ENCODE data around the gene PDE1C. TPM values are rescaled to one million over a fixed set of nuclear protein-coding genes. Genes with fewer than 3 reads are reported as not detected.

Gene PDE1C
- total and polyA plus RNA-seq, 7 experiments from 2014 or later: 0.21 TPM; not detected in 6

DNA sequence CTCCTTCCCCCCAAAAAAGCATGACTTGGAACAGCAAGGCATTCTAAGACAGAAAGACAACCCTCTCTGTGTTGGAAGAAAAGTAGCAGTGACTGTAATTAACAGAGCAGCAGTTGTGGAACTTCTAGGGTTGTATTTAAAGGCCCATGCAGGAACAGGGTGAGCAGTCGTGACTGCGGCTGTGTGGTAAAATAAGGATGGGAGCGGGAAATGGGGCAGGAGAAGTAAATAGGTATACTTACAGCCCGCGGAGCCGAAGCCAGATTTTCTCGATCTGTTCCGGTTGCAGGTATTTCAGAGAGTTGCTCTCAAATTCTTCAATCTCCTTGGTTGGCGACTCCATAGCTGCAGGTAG, 179 bp downstream of the PDE1C start:
- intact Hi-C loops (cut with micrococcal nuclease): no loop called here
- DNase-seq (no peak), ATAC-seq (no peak)
- H3K9me3 ChIP-seq (ENCODE audit: control insufficient read depth in 2 of 3, low read length in 3 of 3): no peaks in the 10 kb centered on the region
- Mint-ChIP-seq H3K36me3 (peaks cover 0 to 7% (median 0%) of the 10 kb centered on the region in 5 donors), H3K27me3 (peaks cover 26 to 49% (median 39%) of the 10 kb centered on the region in 5 donors), H3K9me3 (peaks cover 0 to 8% (median 2%) of the 10 kb centered on the region in 11 donors), H3K27ac (no peak overlapping the region), H3K4me1 (peaks cover 0 to 4% (median 0%) of the 10 kb centered on the region in 7 donors), H3K4me3 (peak overlapping the region in 1 of 10 donors; percentile 43)
- H3K4me1 ChIP-seq (ENCODE audit: control insufficient read depth in 2 of 2, insufficient read depth in 2 of 2, low read length in 2 of 2): no peaks in the 10 kb centered on the region
- ChIA-PET POLR2A (no interaction called here), CTCF (no interaction called here)
- no peak overlapping the region for H3K27ac ChIP-seq (ENCODE audit: low read depth, low read length)
- no peaks in the 10 kb centered on the region for H3K36me3 ChIP-seq (ENCODE audit: control insufficient read depth in 2 of 3, insufficient read depth in 3 of 3, low read length in 3 of 3)
- no peaks in the 10 kb centered on the region for H3K27me3 ChIP-seq (ENCODE audit: control insufficient read depth in 2 of 2, insufficient read depth in 2 of 2, low read length in 2 of 2)
- H3K4me3 ChIP-seq (ENCODE audit: low read length): no peak overlapping the region

DNA sequence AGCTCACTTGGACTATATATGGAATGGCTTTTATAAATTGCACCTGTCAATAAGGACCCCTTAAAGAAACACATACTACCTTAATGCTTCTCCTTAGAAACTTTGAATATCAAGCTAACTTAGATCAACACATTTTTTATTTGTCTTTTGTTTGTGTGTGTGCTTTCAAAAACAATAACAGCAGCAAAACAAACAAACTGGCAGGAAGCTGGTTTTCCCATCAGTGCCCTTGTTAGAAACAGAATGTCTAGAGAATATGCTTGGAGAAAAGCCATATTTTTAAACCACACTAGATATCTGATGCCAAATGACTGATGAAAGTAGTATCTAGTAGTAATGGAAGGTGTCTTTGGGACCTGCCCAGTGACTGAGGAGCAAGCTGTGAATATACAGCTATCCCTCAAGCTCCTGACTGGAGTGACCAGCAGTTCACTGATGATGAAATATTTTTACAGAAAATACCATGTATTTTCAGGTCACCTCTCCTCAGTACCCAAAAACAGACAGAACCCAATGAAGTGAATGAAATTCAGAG, 1.0 kb downstream of the PDE1C start:
- no peaks in the 10 kb centered on the region for H3K4me1 ChIP-seq (ENCODE audit: control insufficient read depth in 2 of 2, insufficient read depth in 2 of 2, low read length in 2 of 2)
- Mint-ChIP-seq H3K4me1 (peaks cover 0 to 4% (median 0%) of the 10 kb centered on the region in 7 donors), H3K27me3 (peaks cover 25 to 49% (median 34%) of the 10 kb centered on the region in 5 donors), H3K36me3 (peaks cover 0 to 7% (median 0%) of the 10 kb centered on the region in 5 donors), H3K4me3 (no peak overlapping the region), H3K27ac (peak overlapping the region in 1 of 9 donors; percentile 45), H3K9me3 (peaks cover 0 to 8% (median 0%) of the 10 kb centered on the region in 11 donors)
- no peaks in the 10 kb centered on the region for H3K9me3 ChIP-seq (ENCODE audit: control insufficient read depth in 2 of 3, low read length in 3 of 3)
- no peaks in the 10 kb centered on the region for H3K27me3 ChIP-seq (ENCODE audit: control insufficient read depth in 2 of 2, insufficient read depth in 2 of 2, low read length in 2 of 2)
- intact Hi-C loops (cut with micrococcal nuclease): no loop called here
- no peak overlapping the region for H3K27ac ChIP-seq (ENCODE audit: low read depth, low read length)
- ATAC-seq: no peak
- ChIA-PET POLR2A (no interaction called here), CTCF (no interaction called here)
- H3K36me3 ChIP-seq (ENCODE audit: control insufficient read depth in 2 of 3, insufficient read depth in 3 of 3, low read length in 3 of 3): no peaks in the 10 kb centered on the region
- H3K4me3 ChIP-seq (ENCODE audit: low read length): no peak overlapping the region
- no peak for DNase-seq

DNA sequence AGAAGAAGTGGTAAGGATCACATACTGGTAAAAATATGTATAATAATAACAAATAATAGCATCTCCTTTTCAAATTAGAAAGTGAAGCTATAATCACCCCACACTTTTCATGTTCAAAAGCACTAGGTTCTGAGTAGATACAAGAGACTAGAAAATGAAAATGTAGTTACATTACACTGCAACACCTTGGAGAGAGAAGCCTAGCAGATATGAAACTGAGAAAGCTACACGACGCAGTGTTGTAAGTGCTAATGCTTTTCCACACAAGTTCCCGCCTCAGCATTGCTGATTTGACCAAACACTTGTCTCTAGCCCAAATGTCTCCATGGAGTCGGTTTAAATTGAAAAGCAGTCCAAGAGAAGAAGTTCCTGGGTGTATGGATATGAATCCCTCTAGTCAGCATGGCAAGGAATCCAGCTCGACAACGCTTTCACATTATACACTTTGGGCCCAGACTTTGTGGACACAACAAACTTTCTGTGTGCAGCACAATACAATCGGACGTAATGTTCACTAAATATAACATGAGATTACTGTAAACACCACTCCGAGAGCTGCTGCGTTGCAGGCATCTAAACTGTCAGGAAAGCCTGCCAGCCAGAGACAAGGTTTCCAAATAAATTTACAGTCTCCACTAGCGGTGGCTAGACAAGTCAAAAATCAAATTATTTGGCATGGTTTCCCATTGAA, 1.7 kb downstream of the PDE1C start:
- H3K4me3 Mint-ChIP-seq: no peak overlapping the region
- Histone ChIP-seq H3K9me3 (ENCODE audit: control insufficient read depth in 2 of 3, low read length in 3 of 3) (no peaks in the 10 kb centered on the region), H3K27ac (ENCODE audit: low read depth, low read length) (no peak overlapping the region), H3K4me1 (ENCODE audit: control insufficient read depth in 2 of 2, insufficient read depth in 2 of 2, low read length in 2 of 2) (no peaks in the 10 kb centered on the region), H3K36me3 (ENCODE audit: control insufficient read depth in 2 of 3, insufficient read depth in 3 of 3, low read length in 3 of 3) (no peaks in the 10 kb centered on the region), H3K4me3 (ENCODE audit: low read length) (no peak overlapping the region), H3K27me3 (ENCODE audit: control insufficient read depth in 2 of 2, insufficient read depth in 2 of 2, low read length in 2 of 2) (no peaks in the 10 kb centered on the region)
- no peak for DNase-seq
- no peak overlapping the region for H3K27ac Mint-ChIP-seq
- intact Hi-C loops (cut with micrococcal nuclease): no loop called here
- CTCF ChIA-PET: no interaction called here
- H3K27me3 Mint-ChIP-seq: peaks cover 20 to 45% (median 35%) of the 10 kb centered on the region in 5 donors
- no peak for ATAC-seq
- peaks cover 0 to 8% (median 0%) of the 10 kb centered on the region in 11 donors for H3K9me3 Mint-ChIP-seq
- H3K36me3 Mint-ChIP-seq: peaks cover 0 to 7% (median 0%) of the 10 kb centered on the region in 5 donors
- POLR2A ChIA-PET: no interaction called here
- H3K4me1 Mint-ChIP-seq: peaks cover 0 to 4% (median 0%) of the 10 kb centered on the region in 7 donors

DNA sequence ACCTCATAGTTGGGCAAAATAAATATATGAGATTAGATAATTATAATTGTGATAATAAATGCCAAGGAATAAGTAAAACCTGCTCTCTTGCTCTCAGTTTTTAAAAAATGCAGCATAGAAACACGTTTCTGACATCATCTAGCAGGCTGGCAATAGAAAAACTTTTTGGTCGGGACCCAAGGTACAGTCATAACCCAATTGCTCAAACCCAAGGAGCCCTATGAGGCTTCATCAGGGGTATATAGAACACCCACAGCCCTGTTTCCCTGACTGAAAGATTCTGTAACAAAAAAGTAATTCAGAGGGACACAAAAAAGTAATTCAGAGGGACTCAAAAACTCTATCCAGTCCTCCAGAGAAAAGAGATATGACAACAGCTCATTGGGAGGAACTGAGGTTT, 3.8 kb downstream of the PDE1C start:
- intact Hi-C loops (cut with micrococcal nuclease): no loop called here
- H3K4me1 ChIP-seq (ENCODE audit: control insufficient read depth in 2 of 2, insufficient read depth in 2 of 2, low read length in 2 of 2): no peaks in the 10 kb centered on the region
- CTCF ChIA-PET: no interaction called here
- H3K36me3 ChIP-seq (ENCODE audit: control insufficient read depth in 2 of 3, insufficient read depth in 3 of 3, low read length in 3 of 3): no peaks in the 10 kb centered on the region
- Mint-ChIP-seq H3K4me3 (no peak overlapping the region), H3K27me3 (peaks cover 14 to 28% (median 23%) of the 10 kb centered on the region in 5 donors), H3K27ac (no peak overlapping the region), H3K36me3 (peaks cover 0 to 7% (median 0%) of the 10 kb centered on the region in 5 donors), H3K9me3 (peaks cover 0 to 8% (median 2%) of the 10 kb centered on the region in 11 donors), H3K4me1 (peaks cover 0 to 4% (median 0%) of the 10 kb centered on the region in 7 donors)
- POLR2A ChIA-PET: no interaction called here
- no peak overlapping the region for H3K27ac ChIP-seq (ENCODE audit: low read depth, low read length)
- H3K4me3 ChIP-seq (ENCODE audit: low read length): no peak overlapping the region
- no peaks in the 10 kb centered on the region for H3K27me3 ChIP-seq (ENCODE audit: control insufficient read depth in 2 of 2, insufficient read depth in 2 of 2, low read length in 2 of 2)
- no peaks in the 10 kb centered on the region for H3K9me3 ChIP-seq (ENCODE audit: control insufficient read depth in 2 of 3, low read length in 3 of 3)
- DNase-seq: no peak
- no peak for ATAC-seq

DNA sequence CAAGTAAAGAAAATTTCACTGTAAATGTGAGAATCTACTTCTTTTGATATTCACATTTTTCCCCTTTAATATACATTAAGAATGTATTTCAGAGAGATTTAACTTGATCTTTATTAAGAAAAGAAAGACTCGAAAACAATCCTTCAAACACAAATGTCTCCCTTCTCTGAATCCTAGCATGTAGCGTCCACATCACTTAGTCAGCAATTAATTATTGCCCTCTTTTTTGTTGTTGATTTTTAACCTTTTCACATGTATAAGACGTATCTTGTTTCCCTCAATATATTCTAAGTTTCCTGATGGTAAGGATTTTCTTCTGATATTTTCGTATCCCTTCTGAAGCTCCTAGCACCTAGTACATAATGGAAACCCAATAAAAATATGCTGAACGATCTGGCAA, 6.6 kb downstream of the PDE1C start:
- POLR2A ChIA-PET: no interaction called here
- H3K4me1 Mint-ChIP-seq: peaks cover 0 to 2% (median 0%) of the 10 kb centered on the region in 7 donors
- peaks cover 0 to 9% (median 0%) of the 10 kb centered on the region in 5 donors for H3K36me3 Mint-ChIP-seq
- intact Hi-C loops (cut with micrococcal nuclease): no loop called here
- CTCF ChIA-PET: no interaction called here
- H3K27ac ChIP-seq (ENCODE audit: low read depth, low read length): no peak overlapping the region
- peaks cover 0 to 9% (median 0%) of the 10 kb centered on the region in 11 donors for H3K9me3 Mint-ChIP-seq
- no peak overlapping the region for H3K4me3 Mint-ChIP-seq
- no peak for DNase-seq
- H3K27me3 Mint-ChIP-seq: peaks cover 0 to 11% (median 3%) of the 10 kb centered on the region in 5 donors
- no peaks in the 10 kb centered on the region for H3K36me3 ChIP-seq (ENCODE audit: control insufficient read depth in 2 of 3, insufficient read depth in 3 of 3, low read length in 3 of 3)
- H3K4me3 ChIP-seq (ENCODE audit: low read length): no peak overlapping the region
- no peaks in the 10 kb centered on the region for H3K4me1 ChIP-seq (ENCODE audit: control insufficient read depth in 2 of 2, insufficient read depth in 2 of 2, low read length in 2 of 2)
- H3K27ac Mint-ChIP-seq: no peak overlapping the region
- H3K27me3 ChIP-seq (ENCODE audit: control insufficient read depth in 2 of 2, insufficient read depth in 2 of 2, low read length in 2 of 2): no peaks in the 10 kb centered on the region
- ATAC-seq: no peak
- H3K9me3 ChIP-seq (ENCODE audit: control insufficient read depth in 2 of 3, low read length in 3 of 3): no peaks in the 10 kb centered on the region

DNA sequence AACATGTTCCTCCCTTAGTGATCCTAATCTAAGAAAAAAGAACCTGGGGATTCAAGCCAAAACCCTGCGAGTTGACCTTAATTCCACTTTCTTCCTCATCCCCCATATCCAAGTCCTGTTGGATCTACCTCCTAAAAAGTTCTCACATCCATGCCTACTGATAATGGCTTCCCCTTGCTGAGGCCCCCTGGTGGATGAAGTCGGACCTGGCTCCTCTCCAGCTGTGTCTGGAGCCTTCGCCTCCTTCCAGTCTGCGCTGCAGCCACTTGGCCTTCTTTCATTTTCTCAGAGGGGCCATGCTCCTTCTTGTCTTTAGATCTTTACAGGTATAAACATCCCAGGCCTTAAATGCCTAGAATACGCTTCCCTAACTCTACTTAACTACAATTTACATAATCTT, 8.1 kb downstream of the PDE1C start:
- ATAC-seq (no peak), DNase-seq (no peak)
- no peak overlapping the region for H3K4me3 ChIP-seq (ENCODE audit: low read length)
- Mint-ChIP-seq H3K9me3 (peaks cover 0 to 10% (median 0%) of the 10 kb centered on the region in 11 donors), H3K36me3 (peaks cover 0 to 9% (median 0%) of the 10 kb centered on the region in 5 donors), H3K27ac (no peak overlapping the region), H3K27me3 (peaks cover 0 to 11% (median 0%) of the 10 kb centered on the region in 5 donors), H3K4me3 (no peak overlapping the region), H3K4me1 (peaks cover 0 to 2% (median 0%) of the 10 kb centered on the region in 7 donors)
- H3K27ac ChIP-seq (ENCODE audit: low read depth, low read length): no peak overlapping the region
- intact Hi-C loops (cut with micrococcal nuclease): no loop called here
- H3K27me3 ChIP-seq (ENCODE audit: control insufficient read depth in 2 of 2, insufficient read depth in 2 of 2, low read length in 2 of 2): no peaks in the 10 kb centered on the region
- POLR2A ChIA-PET: no interaction called here
- CTCF ChIA-PET: interaction anchor here (1.0 kb wide), 1 partner anchor 12 kb away, joined by 3 read pairs; no protein-coding TSS in a partner anchor
- H3K9me3 ChIP-seq (ENCODE audit: control insufficient read depth in 2 of 3, low read length in 3 of 3): no peaks in the 10 kb centered on the region
- H3K36me3 ChIP-seq (ENCODE audit: control insufficient read depth in 2 of 3, insufficient read depth in 3 of 3, low read length in 3 of 3): no peaks in the 10 kb centered on the region
- H3K4me1 ChIP-seq (ENCODE audit: control insufficient read depth in 2 of 2, insufficient read depth in 2 of 2, low read length in 2 of 2): no peaks in the 10 kb centered on the region

DNA sequence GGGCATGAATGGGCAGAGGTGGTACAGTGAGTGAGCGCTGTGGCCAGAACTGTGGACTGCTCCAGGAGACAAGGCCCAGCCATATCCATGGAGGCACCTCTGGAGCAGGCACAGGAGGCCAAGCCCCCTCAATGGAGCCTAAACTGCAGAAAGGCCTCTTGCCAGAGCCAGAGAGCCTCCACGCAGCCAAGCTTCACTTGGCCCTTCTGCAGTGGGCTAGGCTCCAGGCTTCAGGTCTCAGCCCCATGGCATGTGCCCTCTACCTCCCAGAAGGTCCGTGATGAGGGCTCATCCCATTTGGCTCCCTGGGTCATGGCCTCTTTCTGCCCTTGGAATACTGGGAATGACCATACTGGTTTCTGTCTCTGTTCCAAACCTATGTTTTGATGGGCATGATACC, 8.9 kb downstream of the PDE1C start:
- Mint-ChIP-seq H3K36me3 (peaks cover 0 to 9% (median 0%) of the 10 kb centered on the region in 5 donors), H3K4me1 (peaks cover 0 to 2% (median 0%) of the 10 kb centered on the region in 7 donors), H3K27ac (no peak overlapping the region), H3K27me3 (peaks cover 0 to 11% (median 0%) of the 10 kb centered on the region in 5 donors), H3K9me3 (peaks cover 0 to 10% (median 0%) of the 10 kb centered on the region in 11 donors), H3K4me3 (no peak overlapping the region)
- intact Hi-C loops (cut with micrococcal nuclease): no loop called here
- no peak overlapping the region for H3K4me3 ChIP-seq (ENCODE audit: low read length)
- no peaks in the 10 kb centered on the region for H3K4me1 ChIP-seq (ENCODE audit: control insufficient read depth in 2 of 2, insufficient read depth in 2 of 2, low read length in 2 of 2)
- no peaks in the 10 kb centered on the region for H3K9me3 ChIP-seq (ENCODE audit: control insufficient read depth in 2 of 3, low read length in 3 of 3)
- no peaks in the 10 kb centered on the region for H3K36me3 ChIP-seq (ENCODE audit: control insufficient read depth in 2 of 3, insufficient read depth in 3 of 3, low read length in 3 of 3)
- CTCF ChIA-PET: no interaction called here
- DNase-seq (no peak), ATAC-seq (no peak)
- H3K27ac ChIP-seq (ENCODE audit: low read depth, low read length): no peak overlapping the region
- no peaks in the 10 kb centered on the region for H3K27me3 ChIP-seq (ENCODE audit: control insufficient read depth in 2 of 2, insufficient read depth in 2 of 2, low read length in 2 of 2)
- POLR2A ChIA-PET: no interaction called here

Data from naive thymus-derived CD4-positive, alpha-beta T cell (primary cell).